GM20431 (cell line): ENCODE data around the gene DLG2.
"Not testable (repeated sequence)": the region's sequence is repeated elsewhere in the genome, so short reads cannot be mapped to it uniquely, and the experiment has no call there.

Experiments
- in situ Hi-C: fragments of 300-500 bp; cut with MseI, MboI; formaldehyde crosslinking; loops from one replicate; pipeline ENCODE4 v1.15.0; 2020; ENCODE audit warnings: low sequenced_read_pairs; ENCODE audit not compliant: unreplicated experiment

DLG2 gene

DNA sequence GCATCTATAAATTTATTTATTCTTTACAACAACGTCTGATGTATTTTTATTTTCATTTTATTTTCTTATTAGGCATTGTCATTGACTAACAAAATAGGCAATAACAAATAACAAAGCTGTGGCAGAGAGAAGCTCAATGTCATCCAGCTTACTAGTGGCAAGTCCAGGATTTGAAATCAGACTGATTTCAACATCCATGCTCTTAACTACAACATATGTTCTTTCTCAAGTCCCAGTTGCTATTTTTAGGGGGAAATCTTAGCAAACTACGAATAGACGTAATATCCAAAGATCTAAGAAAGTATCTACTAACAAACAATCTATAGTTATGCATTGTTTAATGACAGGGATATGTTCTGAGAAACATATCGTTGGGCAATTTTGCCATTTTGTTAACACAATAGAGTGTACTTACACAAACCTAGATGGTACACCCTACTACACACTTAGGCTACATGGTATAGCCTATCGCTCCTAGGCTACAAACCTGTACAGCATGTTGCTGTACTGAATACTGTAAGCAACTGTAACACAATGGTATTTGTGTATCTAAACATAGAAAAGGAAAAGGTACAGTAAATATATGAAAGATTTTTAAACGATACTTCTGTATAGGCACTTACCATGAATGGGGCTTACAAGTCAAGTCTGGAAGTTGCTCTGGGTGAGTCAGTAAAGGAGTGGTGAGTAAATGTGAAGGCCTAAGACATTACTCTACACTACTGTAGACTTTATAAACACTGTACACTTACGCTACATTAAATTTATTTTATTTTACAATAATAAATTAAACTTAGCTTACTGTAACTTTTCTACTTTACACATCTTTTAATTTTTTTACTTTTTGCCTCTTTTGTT is 151.3 kb downstream of the DLG2 start:
- in situ Hi-C loops = no loop called here

GRCh38 chr11:85472953-85473352 is 154.2 kb downstream of the DLG2 start:
- in situ Hi-C loops = no loop called here

DNA sequence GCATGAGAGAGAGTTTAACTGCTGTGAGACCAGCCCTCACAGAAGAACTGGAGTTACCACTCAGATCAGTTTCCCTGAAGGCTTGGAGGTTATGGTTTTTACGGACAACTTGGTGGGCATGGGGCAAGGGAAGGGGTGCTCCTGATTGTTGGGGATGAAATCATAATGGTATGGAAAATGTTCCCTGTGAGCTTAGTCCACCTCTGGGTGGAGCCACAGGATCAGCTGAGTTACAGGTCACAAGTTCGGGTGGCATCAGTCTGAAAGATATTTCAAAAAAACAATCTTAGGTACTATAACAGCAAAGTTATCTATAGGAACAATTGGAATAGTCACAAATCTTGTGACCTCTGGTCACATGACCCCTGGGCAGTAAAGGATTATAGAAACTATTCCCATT is 162.9 kb downstream of the DLG2 start:
- in situ Hi-C loops = no loop called here

GRCh38 chr11:85459304-85459703 is 167.8 kb downstream of the DLG2 start:
- in situ Hi-C loops = no loop called here

DNA sequence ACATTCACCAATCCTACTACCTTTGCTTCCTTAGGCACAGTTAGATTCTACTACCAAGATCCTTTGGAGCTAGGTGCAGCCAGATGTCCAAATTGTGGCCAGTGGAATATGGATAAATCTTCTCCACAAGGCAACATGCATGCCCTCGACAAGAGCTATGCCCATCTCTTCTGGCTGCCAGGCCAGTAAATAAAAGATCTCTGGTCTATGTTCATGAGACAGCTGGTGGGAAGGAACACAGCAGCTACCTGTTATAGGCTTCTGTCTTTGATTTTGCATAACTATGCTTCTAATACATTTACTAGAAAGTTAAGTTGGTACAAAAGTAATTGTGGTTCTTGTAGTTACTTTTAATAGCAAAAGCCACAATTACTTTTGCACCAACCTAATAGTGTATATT is 182.7 kb downstream of the DLG2 start:
- in situ Hi-C loops = no loop called here

GRCh38 chr11:85440273-85440672 is 186.9 kb downstream of the DLG2 start:
- in situ Hi-C loops = no loop called here

DNA sequence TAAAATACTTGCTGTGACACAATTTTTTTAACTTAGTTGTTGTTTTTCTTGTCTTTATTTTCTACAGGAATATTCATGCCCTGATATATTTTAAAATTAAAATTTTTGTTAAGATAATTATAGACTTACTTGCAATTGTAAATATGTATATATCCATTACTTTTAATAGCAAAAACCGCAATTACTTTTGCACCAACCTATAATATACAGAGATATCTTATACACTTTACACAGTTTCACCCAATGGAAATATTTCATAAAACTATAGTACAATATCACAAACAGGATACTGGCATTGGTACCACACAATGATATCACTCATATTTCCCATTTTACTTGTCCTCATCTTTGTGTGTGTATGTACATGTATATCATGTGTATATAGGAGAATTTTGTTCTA is 188.8 kb downstream of the DLG2 start:
- in situ Hi-C loops = no loop called here

- in situ Hi-C loops = no loop called here
Observed at GRCh38 chr11:85431319-85431718, 195.8 kb downstream of the DLG2 start.

DNA sequence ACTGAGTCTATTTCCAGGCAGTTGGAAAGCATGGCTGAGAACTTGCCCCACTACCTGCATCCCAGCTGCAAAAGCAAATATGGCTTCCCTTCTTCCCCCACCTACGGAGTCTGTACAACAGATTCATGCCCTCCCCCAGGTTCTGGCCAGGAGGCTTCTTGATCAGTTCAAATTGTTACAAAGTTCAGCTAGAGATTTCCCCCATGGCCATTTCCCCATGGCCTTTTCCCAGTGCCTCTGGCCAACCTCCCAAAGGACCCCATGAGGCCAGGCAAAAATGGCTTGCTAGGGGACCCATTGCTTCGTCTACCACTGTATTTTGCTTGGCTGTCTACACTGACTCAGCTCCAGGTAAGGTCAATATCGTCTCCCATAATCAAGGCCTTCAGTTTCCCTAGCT is 203.3 kb downstream of the DLG2 start:
- in situ Hi-C loops = no loop called here

DNA sequence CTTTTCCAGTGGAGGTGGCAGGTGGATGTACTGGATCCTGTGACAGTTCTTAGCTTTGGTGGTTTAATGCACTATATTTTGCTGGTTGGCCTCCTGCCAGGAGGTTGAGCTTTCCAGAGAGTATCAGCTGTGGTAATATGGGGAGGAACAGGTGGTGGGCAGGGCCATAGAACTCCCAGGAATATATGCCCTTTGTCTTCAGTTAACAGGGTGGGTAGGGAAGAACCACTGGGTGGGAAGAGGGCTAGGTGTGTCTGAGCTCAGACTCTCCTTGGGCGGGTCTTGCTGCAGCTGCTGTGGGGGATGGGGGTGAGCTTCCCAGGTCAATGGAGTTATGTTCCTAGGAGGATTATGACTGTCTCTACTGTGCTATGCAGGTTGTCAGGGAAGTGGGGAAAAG is 203.8 kb downstream of the DLG2 start:
- in situ Hi-C loops = no loop called here

DNA sequence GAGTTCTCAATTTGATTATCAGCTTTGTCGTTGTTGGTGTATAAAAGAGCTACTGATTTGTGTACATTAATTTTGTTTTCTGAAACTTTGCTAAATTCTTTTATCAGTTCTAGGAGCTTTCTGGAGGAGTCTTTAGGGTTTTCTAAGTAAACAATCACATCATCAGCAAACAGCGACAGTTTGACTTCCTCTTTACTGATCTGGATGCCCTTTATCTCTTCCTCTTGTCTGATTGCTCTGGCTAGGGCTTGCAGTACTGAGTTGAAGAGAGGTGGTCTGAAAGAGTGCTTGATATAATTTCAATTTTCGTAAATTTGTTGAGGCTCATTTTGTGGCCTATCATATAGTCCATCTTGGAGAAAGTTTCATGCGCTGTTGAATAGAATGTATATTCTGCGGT is 213.0 kb downstream of the DLG2 start:
- in situ Hi-C loops = no loop called here

DNA sequence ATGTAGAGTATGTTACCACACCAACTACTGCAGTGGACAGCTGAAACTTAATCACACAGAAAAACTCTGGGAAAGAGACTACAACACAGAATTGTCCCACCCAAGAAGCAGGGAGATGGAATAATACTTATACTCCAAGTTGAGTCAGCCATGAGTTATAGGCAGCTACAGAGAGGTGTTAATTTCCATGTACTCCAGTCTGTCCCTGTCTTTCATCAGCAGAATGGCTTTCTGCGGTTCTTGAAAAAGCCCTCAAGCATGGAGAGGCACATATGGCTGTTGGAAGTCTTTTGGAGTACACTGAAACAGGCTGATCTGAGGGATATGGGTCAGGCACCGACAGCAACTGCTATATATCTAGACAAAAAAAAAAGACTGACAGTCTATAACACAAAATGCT is 219.5 kb downstream of the DLG2 start:
- in situ Hi-C loops = no loop called here

DNA sequence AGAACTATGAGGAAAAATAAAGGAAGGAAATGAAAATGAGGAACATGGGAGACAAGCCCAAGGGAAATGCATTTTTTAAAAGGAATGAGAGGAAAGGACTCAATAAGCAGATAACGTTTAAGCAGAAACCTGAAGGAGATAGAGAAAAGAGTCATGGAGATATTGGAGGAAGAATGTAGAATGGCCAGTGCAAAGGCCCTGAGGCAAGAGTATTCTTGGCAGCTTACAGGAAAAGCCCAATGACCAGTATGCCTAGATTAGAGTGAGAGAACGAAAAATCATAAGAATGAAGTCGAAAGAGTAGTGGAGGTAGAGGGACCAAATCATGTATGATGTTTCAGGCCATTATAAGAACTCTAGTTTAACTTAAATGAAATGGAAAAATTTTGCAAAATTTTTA is 220.3 kb downstream of the DLG2 start:
- in situ Hi-C loops = no loop called here

DNA sequence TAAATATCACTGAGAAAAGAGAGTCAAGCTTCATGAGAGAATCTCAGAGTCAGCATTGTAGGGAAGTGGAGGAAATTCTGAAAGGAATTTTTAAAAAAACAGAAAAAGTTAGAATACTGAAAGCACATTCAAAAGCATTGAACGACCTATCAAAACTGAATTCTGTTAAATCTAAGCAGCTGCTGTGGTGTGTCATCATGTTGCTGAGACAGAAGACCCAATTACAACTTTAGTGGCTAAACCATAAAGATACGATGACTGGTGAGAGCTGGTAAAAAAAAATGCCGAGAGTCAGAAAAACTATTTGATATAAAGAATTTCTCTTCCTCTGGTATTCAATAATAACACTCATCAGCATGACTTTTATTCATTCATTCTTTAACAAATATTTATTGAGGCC is 220.8 kb downstream of the DLG2 start:
- in situ Hi-C loops = no loop called here

- in situ Hi-C loops = not testable (repeated sequence)
Observed at GRCh38 chr11:85395515-85396055, 231.6 kb downstream of the DLG2 start.

DNA sequence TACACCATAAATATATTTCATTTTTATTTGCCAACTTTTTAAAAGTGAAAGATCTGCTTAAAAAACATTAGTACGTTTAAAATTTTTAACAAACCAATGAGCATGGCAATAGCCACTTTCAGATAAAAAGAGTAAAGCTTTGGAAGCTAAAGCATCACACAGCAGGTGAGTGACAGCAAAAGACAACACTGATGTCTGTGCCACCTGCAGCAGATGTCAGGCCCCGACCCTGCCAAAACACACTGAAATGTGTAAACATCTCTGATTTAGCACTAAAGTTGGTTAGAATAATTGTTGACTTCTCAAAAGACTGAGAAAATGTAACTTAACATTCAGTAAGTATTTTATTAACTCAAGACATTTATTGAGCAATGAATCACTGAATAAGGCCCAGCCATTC is 232.9 kb downstream of the DLG2 start:
- in situ Hi-C loops = no loop called here

DNA sequence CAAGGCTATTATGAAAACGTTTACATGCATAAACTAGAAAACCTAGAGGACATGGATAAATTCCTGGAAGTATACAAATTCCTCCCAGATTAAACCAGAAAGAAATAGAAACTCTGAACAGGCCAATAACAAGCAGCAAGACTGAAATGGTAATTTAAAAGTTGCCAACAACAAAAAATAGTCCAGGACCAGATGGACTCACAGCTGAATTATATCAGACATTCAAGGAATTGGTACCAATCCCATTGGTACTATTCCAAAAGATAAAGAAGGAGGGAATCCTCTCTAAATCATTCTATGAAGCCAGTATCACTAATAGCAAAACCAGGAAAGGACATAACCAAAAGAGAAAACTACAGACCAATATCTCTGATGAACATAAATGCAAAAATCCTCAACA is 236.0 kb downstream of the DLG2 start:
- in situ Hi-C loops = no loop called here

- in situ Hi-C loops = no loop called here
Observed at GRCh38 chr11:85385547-85385946, 241.6 kb downstream of the DLG2 start.

GRCh38 chr11:85385111-85385510 is 242.0 kb downstream of the DLG2 start:
- in situ Hi-C loops = no loop called here

DNA sequence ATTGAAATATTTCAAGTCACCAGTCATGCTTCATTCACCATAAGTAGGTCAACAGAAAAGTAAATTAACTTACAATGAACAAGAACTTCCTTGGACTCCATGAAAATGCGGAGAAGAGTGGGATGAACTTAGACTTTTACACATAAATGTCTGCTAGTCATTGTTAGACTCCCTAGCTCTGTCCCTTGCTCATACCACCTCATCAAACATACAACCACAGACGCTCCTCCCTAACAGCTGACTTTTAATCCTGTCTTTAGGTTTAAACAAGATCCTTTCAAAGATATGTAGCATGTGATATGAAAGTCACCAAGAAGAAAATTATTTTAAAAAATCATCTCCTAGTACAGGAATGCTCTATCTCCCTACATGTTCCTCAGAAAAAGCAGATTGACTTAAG is 248.1 kb downstream of the DLG2 start:
- in situ Hi-C loops = no loop called here

- in situ Hi-C loops = no loop called here
Observed at GRCh38 chr11:85377901-85378300, 249.2 kb downstream of the DLG2 start.

DNA sequence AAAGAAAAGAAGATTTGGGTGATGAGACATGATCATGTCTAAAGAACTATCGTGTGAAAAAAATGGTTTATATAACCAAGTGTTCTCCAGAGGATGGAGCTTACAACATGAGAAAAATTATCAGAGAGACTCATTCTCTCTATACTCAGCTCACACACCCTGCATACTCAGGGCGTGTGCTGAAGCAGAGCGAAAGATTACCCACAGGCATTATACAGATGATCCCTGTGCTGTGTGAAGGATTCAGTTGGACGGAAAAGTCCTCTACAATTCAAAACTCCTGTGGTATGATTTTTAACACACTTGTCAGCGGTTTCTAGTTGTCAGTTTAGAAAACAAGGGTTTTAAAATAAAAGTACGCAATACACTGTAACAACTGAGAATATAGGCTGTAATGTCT is 267.3 kb downstream of the DLG2 start:
- in situ Hi-C loops = no loop called here
